ENCODE results near the gene IER3IP1. TPM values are rescaled to one million over a fixed set of nuclear protein-coding genes. Genes with fewer than 3 reads are reported as not detected.
"Not testable (repeated sequence)": the region's sequence is repeated elsewhere in the genome, so short reads cannot be mapped to it uniquely, and the experiment has no call there.

Gene IER3IP1
- 1 to 10 TPM; 9.7 to 10.0 TPM for total RNA-seq

- peak; percentile 91 for DNase-seq
- Mint-ChIP-seq H3K4me3 (no peak within 1 kb of the TSS), H3K4me1 (ENCODE audit: low read depth) (no peaks in the 10 kb centered on the region), H3K9me3 (no peaks in the 10 kb centered on the region), H3K27ac (peak within 1 kb of the TSS; percentile 62), H3K27me3 (ENCODE audit: low read depth) (no peaks in the 10 kb centered on the region), H3K36me3 (ENCODE audit: low read depth) (peaks cover 1% of the 10 kb centered on the region)
- CTCF ChIA-PET: interaction anchor here (0.7 kb wide), 1 partner anchor 437 kb away, joined by 3 read pairs; no protein-coding TSS in a partner anchor
- intact Hi-C loops (cut with micrococcal nuclease): loop anchor here (1.0 kb wide), 1 partner anchor 26 kb away; the partner anchor contains the start of gene HDHD2
These were observed at the start of gene IER3IP1 for GRCh38 chr18:47175898-47176575. Gene IER3IP1, minus strand, starts transcription at chr18:47176364. Its CDS starts 87 bp downstream, at chr18:47176277.

GRCh38 chr18:47215554-47216138, 39.5 kb upstream of the IER3IP1 start:
- DNase-seq: peak; percentile 53
- peaks cover 24% of the 10 kb centered on the region for H3K27me3 Mint-ChIP-seq (ENCODE audit: low read depth)

GRCh38 chr18:47209171-47209570, 33.0 kb upstream of the IER3IP1 start:
- Mint-ChIP-seq H3K27ac (no peak overlapping the region), H3K36me3 (ENCODE audit: low read depth) (no peaks in the 10 kb centered on the region), H3K9me3 (no peaks in the 10 kb centered on the region), H3K4me1 (ENCODE audit: low read depth) (no peaks in the 10 kb centered on the region), H3K4me3 (no peak overlapping the region), H3K27me3 (ENCODE audit: low read depth) (peaks cover 20% of the 10 kb centered on the region)
- CTCF ChIA-PET: interaction anchor here (0.7 to 1.5 kb wide), 3 partner anchors 110 to 159 kb away, joined by 3 to 7 read pairs (median 4); no protein-coding TSS in a partner anchor
- DNase-seq: no peak
- intact Hi-C loops (cut with micrococcal nuclease): no loop called here

More at GRCh38 chr18:47215554-47216138, 39.5 kb upstream of the IER3IP1 start:
- CTCF ChIA-PET: interaction anchor here (0.6 to 3.2 kb wide), 15 partner anchors 11 to 546 kb away, joined by 3 to 24 read pairs (median 4); no protein-coding TSS in a partner anchor
- no peak overlapping the region for H3K27ac Mint-ChIP-seq
- no peaks in the 10 kb centered on the region for H3K4me1 Mint-ChIP-seq (ENCODE audit: low read depth)
- H3K9me3 Mint-ChIP-seq: no peaks in the 10 kb centered on the region
- intact Hi-C loops (cut with micrococcal nuclease): loop anchor here (1.0 to 10.0 kb wide), 4 partner anchors 67 to 534 kb away; no protein-coding TSS in a partner anchor
- no peak overlapping the region for H3K4me3 Mint-ChIP-seq
- no peaks in the 10 kb centered on the region for H3K36me3 Mint-ChIP-seq (ENCODE audit: low read depth)

- no peaks in the 10 kb centered on the region for H3K36me3 Mint-ChIP-seq (ENCODE audit: low read depth)
- H3K27me3 Mint-ChIP-seq (ENCODE audit: low read depth): peaks cover 10% of the 10 kb centered on the region
- H3K27ac Mint-ChIP-seq: no peak overlapping the region
- no peaks in the 10 kb centered on the region for H3K4me1 Mint-ChIP-seq (ENCODE audit: low read depth)
- H3K4me3 Mint-ChIP-seq: no peak overlapping the region
- DNase-seq: no peak
- intact Hi-C loops (cut with micrococcal nuclease): no loop called here
- CTCF ChIA-PET: interaction anchor here (0.7 to 1.3 kb wide), 3 partner anchors 93 to 157 kb away, joined by 3 read pairs; no protein-coding TSS in a partner anchor
- H3K9me3 Mint-ChIP-seq: no peaks in the 10 kb centered on the region
These were observed 30.9 kb upstream of the IER3IP1 start for GRCh38 chr18:47206945-47207637.

- intact Hi-C loops (cut with micrococcal nuclease): loop anchor here (1.0 kb wide), 2 partner anchors 105 to 155 kb away; no protein-coding TSS in a partner anchor
- Mint-ChIP-seq H3K9me3 (no peaks in the 10 kb centered on the region), H3K27ac (no peak overlapping the region), H3K4me3 (no peak overlapping the region), H3K4me1 (ENCODE audit: low read depth) (no peaks in the 10 kb centered on the region), H3K27me3 (ENCODE audit: low read depth) (peaks cover 4% of the 10 kb centered on the region), H3K36me3 (ENCODE audit: low read depth) (no peaks in the 10 kb centered on the region)
- peak; percentile 58 for DNase-seq
- CTCF ChIA-PET: interaction anchor here (0.6 to 3.9 kb wide), 31 partner anchors 10 to 1297 kb away, joined by 3 to 63 read pairs (median 4); partner anchors contain the start of gene HDHD2
These were observed 28.9 kb upstream of the IER3IP1 start for GRCh38 chr18:47204908-47205522.

GRCh38 chr18:47203626-47204464, 27.7 kb upstream of the IER3IP1 start:
- intact Hi-C loops (cut with micrococcal nuclease): no loop called here
- H3K36me3 Mint-ChIP-seq (ENCODE audit: low read depth): no peaks in the 10 kb centered on the region
- DNase-seq: no peak
- peaks cover 2% of the 10 kb centered on the region for H3K27me3 Mint-ChIP-seq (ENCODE audit: low read depth)
- CTCF ChIA-PET: interaction anchor here (0.9 to 3.9 kb wide), 18 partner anchors 9 to 154 kb away, joined by 3 to 63 read pairs (median 6); no protein-coding TSS in a partner anchor
- no peak overlapping the region for H3K27ac Mint-ChIP-seq
- no peaks in the 10 kb centered on the region for H3K9me3 Mint-ChIP-seq
- H3K4me3 Mint-ChIP-seq: no peak overlapping the region
- H3K4me1 Mint-ChIP-seq (ENCODE audit: low read depth): no peaks in the 10 kb centered on the region

GRCh38 chr18:47195961-47196360, 19.8 kb upstream of the IER3IP1 start:
- H3K4me3 Mint-ChIP-seq; H3K36me3 Mint-ChIP-seq (ENCODE audit: low read depth); H3K27ac Mint-ChIP-seq; H3K4me1 Mint-ChIP-seq (ENCODE audit: low read depth); DNase-seq; intact Hi-C loops (cut with micrococcal nuclease); H3K9me3 Mint-ChIP-seq: not testable (repeated sequence)
- H3K27me3 Mint-ChIP-seq (ENCODE audit: low read depth): peaks cover 15% of the 10 kb centered on the region
- CTCF ChIA-PET: interaction anchor here (0.6 to 2.2 kb wide), 2 partner anchors 9 to 92 kb away, joined by 3 to 16 read pairs; no protein-coding TSS in a partner anchor

GRCh38 chr18:47191961-47192360, 15.8 kb upstream of the IER3IP1 start:
- H3K27me3 Mint-ChIP-seq (ENCODE audit: low read depth): peaks cover 15% of the 10 kb centered on the region
- H3K4me1 Mint-ChIP-seq (ENCODE audit: low read depth): peaks cover 2% of the 10 kb centered on the region
- CTCF ChIA-PET: interaction anchor here (0.8 to 1.4 kb wide), 2 partner anchors 50 to 92 kb away, joined by 3 read pairs; no protein-coding TSS in a partner anchor
- H3K4me3 Mint-ChIP-seq: no peak overlapping the region
- H3K9me3 Mint-ChIP-seq: no peaks in the 10 kb centered on the region
- no peaks in the 10 kb centered on the region for H3K36me3 Mint-ChIP-seq (ENCODE audit: low read depth)
- DNase-seq: peak; percentile 21
- intact Hi-C loops (cut with micrococcal nuclease): loop anchor here (1.0 to 5.0 kb wide), 2 partner anchors 42 to 70 kb away; partner anchors contain the start of gene HDHD2
- no peak overlapping the region for H3K27ac Mint-ChIP-seq

- H3K4me3 Mint-ChIP-seq: no peak overlapping the region
- H3K27ac Mint-ChIP-seq: no peak overlapping the region
- DNase-seq: no peak
- H3K36me3 Mint-ChIP-seq (ENCODE audit: low read depth): peaks cover 5% of the 10 kb centered on the region
- H3K27me3 Mint-ChIP-seq (ENCODE audit: low read depth): peaks cover 12% of the 10 kb centered on the region
- peaks cover 18% of the 10 kb centered on the region for H3K9me3 Mint-ChIP-seq
- intact Hi-C loops (cut with micrococcal nuclease): no loop called here
- CTCF ChIA-PET: interaction anchor here (0.6 to 1.8 kb wide), 3 partner anchors 17 to 88 kb away, joined by 3 to 6 read pairs (median 3); no protein-coding TSS in a partner anchor
- H3K4me1 Mint-ChIP-seq (ENCODE audit: low read depth): no peaks in the 10 kb centered on the region
These were observed 11.6 kb upstream of the IER3IP1 start for GRCh38 chr18:47187721-47188120.

GRCh38 chr18:47184419-47185050, 8.4 kb upstream of the IER3IP1 start:
- peak; percentile 27 for DNase-seq
- intact Hi-C loops (cut with micrococcal nuclease): no loop called here
- CTCF ChIA-PET: interaction anchor here (0.6 to 1.8 kb wide), 3 partner anchors 11 to 81 kb away, joined by 3 to 10 read pairs (median 3); no protein-coding TSS in a partner anchor
- Mint-ChIP-seq H3K4me1 (ENCODE audit: low read depth) (no peaks in the 10 kb centered on the region), H3K36me3 (ENCODE audit: low read depth) (peaks cover 5% of the 10 kb centered on the region), H3K4me3 (no peak overlapping the region), H3K9me3 (peaks cover 18% of the 10 kb centered on the region), H3K27me3 (ENCODE audit: low read depth) (peaks cover 3% of the 10 kb centered on the region), H3K27ac (no peak overlapping the region)

Data from activated naive CD4-positive, alpha-beta T cell treated with anti-CD3 and anti-CD28 coated beads for 36 hours (primary cell).